CD4-positive, alpha-beta T cell treated with Interleukin-17A for 4 hours (primary cell): Measurements from ENCODE around the gene AP4M1.
A peak's percentile ranks its signal among the peaks of the same experiment; 100 is the strongest.
"Not testable (repeated sequence)": the region's sequence is repeated elsewhere in the genome, so short reads cannot be mapped to it uniquely, and the experiment has no call there.

Experiments used
- DNase-seq: peaks from one replicate; pipeline ENCODE4 v3.0.0-alpha.2; 2020; ENCODE audit warnings: mixed read lengths

AP4M1 gene

GRCh38 chr7:100132697-100133151 is 31.3 kb downstream of the AP4M1 start:
- peak; percentile 79 for DNase-seq

GRCh38 chr7:100137851-100138760 is 36.7 kb downstream of the AP4M1 start:
- peak; percentile 36 for DNase-seq

GRCh38 chr7:100141555-100141949 is 40.1 kb downstream of the AP4M1 start:
- no peak for DNase-seq

- DNase-seq, result no peak
Observed at GRCh38 chr7:100142461-100142860, 41.0 kb downstream of the AP4M1 start.

GRCh38 chr7:100146350-100146749 is 44.9 kb downstream of the AP4M1 start:
- DNase-seq, result not testable (repeated sequence)

GRCh38 chr7:100147278-100147677 is 45.8 kb downstream of the AP4M1 start:
- no peak for DNase-seq

- DNase-seq, result no peak
Observed at GRCh38 chr7:100148225-100148558, 46.7 kb downstream of the AP4M1 start.

GRCh38 chr7:100148559-100149328 is 47.3 kb downstream of the AP4M1 start, which contains the start of gene LAMTOR4:
Gene LAMTOR4 (plus strand): TSS chr7:100148918. CDS start chr7:100148973, 55 bp downstream.
- peak; percentile 97 for DNase-seq

- no peak for DNase-seq
Observed at GRCh38 chr7:100152404-100152803, 51.0 kb downstream of the AP4M1 start.

GRCh38 chr7:100152937-100153666 is 51.7 kb downstream of the AP4M1 start:
- no peak for DNase-seq

GRCh38 chr7:100153708-100154535 is 52.5 kb downstream of the AP4M1 start:
- DNase-seq, result no peak

GRCh38 chr7:100154651-100155491 is 53.4 kb downstream of the AP4M1 start:
- DNase-seq, result no peak

GRCh38 chr7:100155553-100156317 is 54.3 kb downstream of the AP4M1 start:
- DNase-seq, result no peak

- DNase-seq, result no peak
Observed at GRCh38 chr7:100156331-100157068, 55.1 kb downstream of the AP4M1 start.

- DNase-seq, result no peak
Observed at GRCh38 chr7:100157069-100157333, 55.6 kb downstream of the AP4M1 start.

GRCh38 chr7:100157334-100158228 is 56.1 kb downstream of the AP4M1 start:
- DNase-seq, result no peak
